DMS153 (cell line): Measurements from ENCODE around the gene MAD1L1.

Experiments
- DNase-seq: peaks from one replicate; lab custom pipeline; 2025; lab: John Stamatoyannopoulos, UW

Gene MAD1L1

GRCh38 chr7:1913466-1914282 lies 319.1 kb downstream of the MAD1L1 start:
- DNase-seq: no peak

- DNase-seq: no peak
These were observed 319.9 kb downstream of the MAD1L1 start for GRCh38 chr7:1912593-1913465.

GRCh38 chr7:1911571-1911970 lies 321.2 kb downstream of the MAD1L1 start:
- DNase-seq: no peak

GRCh38 chr7:1910827-1911226 lies 321.9 kb downstream of the MAD1L1 start:
- DNase-seq: no peak

GRCh38 chr7:1910081-1910685 lies 322.6 kb downstream of the MAD1L1 start:
- DNase-seq: no peak

- DNase-seq: no peak
These were observed 323.3 kb downstream of the MAD1L1 start for GRCh38 chr7:1909476-1909875.

- no peak for DNase-seq
These were observed 323.8 kb downstream of the MAD1L1 start for GRCh38 chr7:1908823-1909420.

GRCh38 chr7:1907751-1908365 lies 324.9 kb downstream of the MAD1L1 start:
- DNase-seq: no peak

- no peak for DNase-seq
These were observed 325.6 kb downstream of the MAD1L1 start for GRCh38 chr7:1906988-1907745.

- DNase-seq: no peak
These were observed 326.5 kb downstream of the MAD1L1 start for GRCh38 chr7:1906087-1906830.

- DNase-seq: no peak
These were observed 330.4 kb downstream of the MAD1L1 start for GRCh38 chr7:1902231-1902855.

GRCh38 chr7:1901431-1902210 lies 331.1 kb downstream of the MAD1L1 start:
- DNase-seq: no peak

- DNase-seq: no peak
These were observed 331.9 kb downstream of the MAD1L1 start for GRCh38 chr7:1900847-1901246.

GRCh38 chr7:1899951-1900762 lies 332.6 kb downstream of the MAD1L1 start:
- DNase-seq: no peak

- DNase-seq: no peak
These were observed 333.5 kb downstream of the MAD1L1 start for GRCh38 chr7:1899196-1899595.

GRCh38 chr7:1898628-1899185 lies 334.0 kb downstream of the MAD1L1 start:
- DNase-seq: no peak

- DNase-seq: no peak
These were observed 334.7 kb downstream of the MAD1L1 start for GRCh38 chr7:1897861-1898627.
